ENCODE measurements around the gene SUFU. TPM values are rescaled to one million over a fixed set of nuclear protein-coding genes. Genes with fewer than 3 reads are reported as not detected.

The SUFU gene
- total and polyA plus RNA-seq, 4 donors: 3.5 to 14.8 (median 9.8) TPM

DNA sequence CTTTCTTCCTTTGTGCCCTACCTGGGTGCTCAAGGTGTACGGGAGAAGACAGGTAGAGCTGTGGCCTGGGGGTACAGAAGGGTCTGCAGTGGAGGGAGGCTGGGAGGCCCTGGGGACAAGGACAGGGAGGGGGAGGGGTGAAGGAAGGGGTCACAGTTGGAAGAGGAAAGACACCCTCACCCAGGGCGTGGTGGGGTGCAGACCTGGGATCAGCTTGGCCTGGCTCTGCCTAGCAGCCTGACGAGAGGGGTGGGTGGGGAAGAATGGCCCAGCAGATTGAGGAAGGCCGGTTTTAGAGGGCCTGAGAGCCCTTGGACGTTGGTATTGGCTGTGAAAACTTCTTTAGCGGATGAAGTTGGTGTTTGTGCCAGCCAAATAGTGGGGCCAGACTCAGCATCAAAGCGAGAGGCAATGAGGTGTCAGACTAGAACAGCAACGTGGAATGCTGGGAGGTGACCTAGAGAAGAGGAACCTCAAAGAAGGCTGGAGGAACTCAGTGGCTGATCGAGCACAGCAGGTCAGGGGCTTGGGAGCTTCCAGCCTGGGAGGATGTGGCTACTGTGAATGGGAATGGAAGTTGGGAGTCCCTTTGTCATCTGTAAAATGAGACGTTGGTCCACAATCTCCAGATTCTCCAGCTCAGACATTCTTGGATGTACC is 122.4 kb downstream of the SUFU start:
- peak in 1 of 3 donors; percentile 70 for DNase-seq
- WGBS, 2 donors: 56 to 62% methylated on average over 10 of the region's 10 CpGs
- no peaks in the 10 kb centered on the region for H3K27me3 ChIP-seq (ENCODE audit: control insufficient read depth in 3 of 3, insufficient read depth in 3 of 3, low read length in 2 of 3)

GRCh38 chr10:102627291-102627735 is 123.5 kb downstream of the SUFU start:
- 68 to 81% methylated on average over 12 of the region's 12 CpGs for WGBS, 2 donors
- no peak for ATAC-seq (ENCODE audit: insufficient read depth, low FRiP score)
- no peak for TF ChIP-seq CTCF (IDR thresholded peaks at IDR 0.05; ENCODE audit: control extremely low read depth, extremely low read depth)
- peaks cover 0 to 11% (median 5%) of the 10 kb centered on the region in 4 donors for H3K36me3 ChIP-seq (ENCODE audit: control insufficient read depth in 4 of 4, insufficient read depth in 4 of 4, low read length in 4 of 4)
- peak overlapping the region in 1 of 2 donors; percentile 64 for H3K9ac ChIP-seq (ENCODE audit: insufficient read depth in 1 of 2, low read length in 2 of 2)
- peaks cover 3 to 81% (median 53%) of the 10 kb centered on the region in 5 donors for H3K4me1 ChIP-seq (ENCODE audit: control insufficient read depth in 5 of 5, insufficient read depth in 5 of 5, low read length in 5 of 5)
- no peak overlapping the region for H3K4me3 ChIP-seq
- H3K27me3 ChIP-seq (ENCODE audit: control insufficient read depth in 3 of 3, insufficient read depth in 3 of 3, low read length in 2 of 3): no peaks in the 10 kb centered on the region
- no peaks in the 10 kb centered on the region for H3K9me3 ChIP-seq (ENCODE audit: control insufficient read depth in 4 of 4, insufficient read depth in 3 of 4, low read length in 3 of 4)
- no peak for DNase-seq
- peak overlapping the region; percentile 47 to 90 for H3K27ac ChIP-seq (ENCODE audit: low read depth in 1 of 2, low read length in 1 of 2)

More for the DNA sequence above, 122.4 kb downstream of the SUFU start:
- peaks cover 0 to 9% (median 5%) of the 10 kb centered on the region in 4 donors for H3K36me3 ChIP-seq (ENCODE audit: control insufficient read depth in 4 of 4, insufficient read depth in 4 of 4, low read length in 4 of 4)
- H3K9me3 ChIP-seq (ENCODE audit: control insufficient read depth in 4 of 4, insufficient read depth in 3 of 4, low read length in 3 of 4): no peaks in the 10 kb centered on the region
- H3K27ac ChIP-seq (ENCODE audit: low read depth in 1 of 2, low read length in 1 of 2): peak overlapping the region in 1 of 2 donors; percentile 55
- ATAC-seq (ENCODE audit: insufficient read depth, low FRiP score): no peak
- H3K4me1 ChIP-seq (ENCODE audit: control insufficient read depth in 5 of 5, insufficient read depth in 5 of 5, low read length in 5 of 5): peaks cover 3 to 82% (median 60%) of the 10 kb centered on the region in 5 donors
- no peak overlapping the region for H3K9ac ChIP-seq (ENCODE audit: insufficient read depth in 1 of 2, low read length in 2 of 2)
- TF ChIP-seq CTCF (IDR thresholded peaks at IDR 0.05; ENCODE audit: control extremely low read depth, extremely low read depth): no peak
- H3K4me3 ChIP-seq: no peak overlapping the region

- peaks cover 8 to 86% (median 58%) of the 10 kb centered on the region in 5 donors for H3K4me1 ChIP-seq (ENCODE audit: control insufficient read depth in 5 of 5, insufficient read depth in 5 of 5, low read length in 5 of 5)
- DNase-seq (peak; percentile 59 to 66 (median 60)), ATAC-seq (ENCODE audit: insufficient read depth, low FRiP score) (peak; percentile 37)
- H3K27me3 ChIP-seq (ENCODE audit: control insufficient read depth in 3 of 3, insufficient read depth in 3 of 3, low read length in 2 of 3): no peaks in the 10 kb centered on the region
- no peaks in the 10 kb centered on the region for H3K9me3 ChIP-seq (ENCODE audit: control insufficient read depth in 4 of 4, insufficient read depth in 3 of 4, low read length in 3 of 4)
- no peak for TF ChIP-seq CTCF (IDR thresholded peaks at IDR 0.05; ENCODE audit: control extremely low read depth, extremely low read depth)
- WGBS, 2 donors: 50 to 74% methylated on average over 9 of the region's 9 CpGs
- peak overlapping the region; percentile 47 to 90 for H3K27ac ChIP-seq (ENCODE audit: low read depth in 1 of 2, low read length in 1 of 2)
- H3K4me3 ChIP-seq: no peak overlapping the region
- H3K36me3 ChIP-seq (ENCODE audit: control insufficient read depth in 4 of 4, insufficient read depth in 4 of 4, low read length in 4 of 4): peaks cover 0 to 11% (median 5%) of the 10 kb centered on the region in 4 donors
- H3K9ac ChIP-seq (ENCODE audit: insufficient read depth in 1 of 2, low read length in 2 of 2): peak overlapping the region in 1 of 2 donors; percentile 64
Measured at GRCh38 chr10:102627736-102628293, 124.0 kb downstream of the SUFU start.

All from lung (tissue), 12 donors.